Nephron progenitor cell (in vitro differentiated cells): Measurements from ENCODE around the gene REEP1.

Experiments used
- DNase-seq: peaks from one replicate; pipeline ENCODE4 v3.0.0; 2021
- H3K27ac Mint-ChIP-seq: 2 replicates; pipeline ENCODE4 v1.8.0; 2021; ENCODE audit warnings: mild to moderate bottlenecking, moderate library complexity, mixed read lengths
- H3K27me3 Mint-ChIP-seq: 2 replicates; pipeline ENCODE4 v1.8.0; 2021; ENCODE audit warnings: mild to moderate bottlenecking, low read depth, mixed read lengths; ENCODE audit not compliant: poor library complexity
- H3K36me3 Mint-ChIP-seq: 2 replicates; pipeline ENCODE4 v1.8.0; 2021; ENCODE audit warnings: low read depth, mixed read lengths
- H3K4me1 Mint-ChIP-seq: 2 replicates; pipeline ENCODE4 v1.8.0; 2021; ENCODE audit warnings: mixed read lengths
- H3K4me3 Mint-ChIP-seq: 2 replicates; pipeline ENCODE4 v1.8.0; 2021; ENCODE audit warnings: mild to moderate bottlenecking, moderate library complexity, mixed read lengths
- H3K9me3 Mint-ChIP-seq: 2 replicates; pipeline ENCODE4 v1.8.0; 2021; ENCODE audit warnings: mild to moderate bottlenecking, moderate library complexity, mixed read lengths
- CTCF ChIP-seq: fragments of 200-600 bp; sonication (generic); IDR thresholded peaks from 2 replicates; pipeline ENCODE4 v1.5.0; 2021; ENCODE audit warnings: antibody characterized with exemption

The REEP1 gene

DNA sequence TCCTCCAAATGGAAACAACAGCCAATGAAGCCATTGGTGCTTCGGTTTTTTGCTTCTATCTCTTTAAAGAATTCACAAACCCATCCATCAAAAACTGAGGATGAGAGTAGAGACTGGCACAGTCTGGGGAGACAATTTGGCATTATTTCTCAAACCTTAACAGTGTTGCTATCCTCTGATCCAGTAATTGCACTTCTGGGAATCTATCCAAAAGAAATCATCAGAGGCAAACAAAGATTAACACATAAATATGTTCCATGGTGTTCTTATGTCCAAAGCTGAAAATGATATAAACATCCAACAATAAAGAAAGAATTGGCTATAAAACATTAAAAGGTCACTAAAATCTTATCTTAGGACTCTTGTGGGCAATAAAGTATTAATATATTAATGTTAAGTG lies 35.1 kb downstream of the REEP1 start:
- Mint-ChIP-seq H3K4me3 (peak overlapping the region; percentile 5), H3K4me1 (peaks cover 53% of the 10 kb centered on the region), H3K27me3 (peaks cover 18% of the 10 kb centered on the region), H3K27ac (no peak overlapping the region), H3K36me3 (no peaks in the 10 kb centered on the region), H3K9me3 (no peaks in the 10 kb centered on the region)
- DNase-seq = no peak
- TF ChIP-seq CTCF = no peak

GRCh38 chr2:86301711-86302202 lies 35.7 kb downstream of the REEP1 start:
- Mint-ChIP-seq H3K9me3 (no peaks in the 10 kb centered on the region), H3K4me1 (peaks cover 53% of the 10 kb centered on the region), H3K27ac (no peak overlapping the region), H3K4me3 (no peak overlapping the region), H3K27me3 (peaks cover 19% of the 10 kb centered on the region), H3K36me3 (no peaks in the 10 kb centered on the region)
- no peak for TF ChIP-seq CTCF
- peak; percentile 17 for DNase-seq

DNA sequence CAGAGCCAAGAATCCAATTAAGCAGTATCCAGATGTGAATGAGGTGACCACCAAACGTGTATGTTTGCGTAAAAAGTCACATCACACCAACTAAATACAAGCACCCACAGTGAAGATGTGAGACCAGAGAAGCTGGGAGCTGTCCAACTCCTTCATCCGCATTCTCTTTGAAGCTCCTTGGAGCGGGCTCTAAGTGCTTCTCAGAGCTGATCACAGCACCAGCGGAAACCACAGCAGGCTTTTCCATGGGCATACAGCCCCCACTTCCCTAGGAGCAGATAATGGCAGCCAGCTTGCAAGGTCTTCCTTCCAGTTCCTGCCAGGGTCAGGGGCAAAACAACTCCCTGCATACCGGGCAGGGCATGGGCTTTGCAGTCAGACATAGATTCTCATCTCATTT lies 36.4 kb downstream of the REEP1 start:
- H3K27me3 Mint-ChIP-seq = peaks cover 19% of the 10 kb centered on the region
- no peaks in the 10 kb centered on the region for H3K36me3 Mint-ChIP-seq
- no peak overlapping the region for H3K27ac Mint-ChIP-seq
- DNase-seq = no peak
- peaks cover 53% of the 10 kb centered on the region for H3K4me1 Mint-ChIP-seq
- no peak for TF ChIP-seq CTCF
- H3K4me3 Mint-ChIP-seq = no peak overlapping the region
- H3K9me3 Mint-ChIP-seq = no peaks in the 10 kb centered on the region

GRCh38 chr2:86300496-86300895 lies 36.9 kb downstream of the REEP1 start:
- no peaks in the 10 kb centered on the region for H3K36me3 Mint-ChIP-seq
- H3K27ac Mint-ChIP-seq = no peak overlapping the region
- H3K9me3 Mint-ChIP-seq = no peaks in the 10 kb centered on the region
- DNase-seq = no peak
- H3K4me3 Mint-ChIP-seq = no peak overlapping the region
- H3K27me3 Mint-ChIP-seq = peaks cover 18% of the 10 kb centered on the region
- peaks cover 52% of the 10 kb centered on the region for H3K4me1 Mint-ChIP-seq
- no peak for TF ChIP-seq CTCF

DNA sequence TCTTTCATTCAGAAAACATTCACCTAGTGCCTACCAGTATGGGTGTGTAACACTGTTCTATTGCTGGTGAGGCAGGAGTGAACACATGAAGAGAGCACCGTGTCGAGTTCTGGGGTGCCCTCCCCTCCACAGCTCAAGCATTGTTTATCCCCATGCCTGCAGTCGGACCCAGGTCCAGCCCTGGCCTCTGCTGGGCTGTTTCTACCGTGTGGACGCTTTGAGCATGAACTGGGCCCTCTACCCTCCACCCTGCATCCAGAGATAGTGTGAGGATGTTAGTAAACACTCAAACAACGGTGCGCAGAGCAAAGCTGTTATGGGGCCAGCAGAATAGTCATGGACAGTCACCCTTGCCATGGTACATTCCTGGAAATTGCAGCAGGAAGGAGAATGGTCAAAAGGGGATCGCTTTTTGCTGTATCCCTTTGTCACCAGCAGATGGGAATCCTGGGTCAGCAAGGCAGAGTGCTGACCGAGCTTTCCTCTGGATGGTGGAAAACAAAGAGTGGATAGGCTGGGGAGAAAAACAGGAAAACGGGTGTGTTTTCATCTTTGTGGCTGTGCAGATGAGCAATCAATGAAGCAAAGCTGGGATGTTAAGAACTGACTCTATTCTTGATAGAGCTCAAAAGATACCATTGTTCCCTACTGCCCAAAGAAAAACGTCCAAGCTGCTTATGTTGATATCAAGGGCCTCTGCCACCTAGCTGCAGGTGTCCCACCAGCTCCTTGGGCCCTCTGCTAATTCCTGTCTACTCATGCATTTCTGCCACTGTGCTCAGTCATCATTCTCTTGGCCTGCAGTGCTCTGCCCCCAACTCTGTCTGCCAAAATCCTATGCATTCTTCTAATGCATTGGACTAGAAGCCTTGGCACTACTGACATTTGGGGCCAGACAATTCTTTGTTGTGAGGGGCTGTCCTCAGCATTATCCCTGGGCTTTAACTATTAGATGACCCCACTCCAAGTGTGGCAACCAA lies 38.7 kb downstream of the REEP1 start:
- H3K4me3 Mint-ChIP-seq = no peak overlapping the region
- no peaks in the 10 kb centered on the region for H3K9me3 Mint-ChIP-seq
- H3K36me3 Mint-ChIP-seq = no peaks in the 10 kb centered on the region
- H3K27ac Mint-ChIP-seq = no peak overlapping the region
- DNase-seq = peak; percentile 13
- H3K27me3 Mint-ChIP-seq = peaks cover 17% of the 10 kb centered on the region
- peak; percentile 33 for TF ChIP-seq CTCF
- H3K4me1 Mint-ChIP-seq = peaks cover 34% of the 10 kb centered on the region
